PC-9 (cell line): ENCODE measurements around the gene MBTPS1.

ENCODE experiments used
- CTCF ChIP-seq: fragments of 200-600 bp; sonication (generic); conservative IDR thresholded peaks from 2 replicates; pipeline ENCODE4 v1.6.1; 2017; ENCODE audit warnings: mixed run types, antibody characterized with exemption, mild to moderate bottlenecking, moderate library complexity
- EZH2 ChIP-seq: fragments of 200-600 bp; sonication (generic); IDR thresholded peaks from 2 replicates; pipeline ENCODE4 v1.8.0; 2017; ENCODE audit warnings: antibody characterized with exemption, low read depth

GRCh38 chr16:84086341-84086740 lies 30.4 kb downstream of the MBTPS1 start:
- no peak for TF ChIP-seq CTCF
- no peak for TF ChIP-seq EZH2
